Measurements from ENCODE around the gene ELP5. TPM values are rescaled to one million over a fixed set of nuclear protein-coding genes. Genes with fewer than 3 reads are reported as not detected.

The ELP5 gene
- polyA plus RNA-seq, 3 donors, result 36.1 to 49.5 (median 44.1) TPM

DNA sequence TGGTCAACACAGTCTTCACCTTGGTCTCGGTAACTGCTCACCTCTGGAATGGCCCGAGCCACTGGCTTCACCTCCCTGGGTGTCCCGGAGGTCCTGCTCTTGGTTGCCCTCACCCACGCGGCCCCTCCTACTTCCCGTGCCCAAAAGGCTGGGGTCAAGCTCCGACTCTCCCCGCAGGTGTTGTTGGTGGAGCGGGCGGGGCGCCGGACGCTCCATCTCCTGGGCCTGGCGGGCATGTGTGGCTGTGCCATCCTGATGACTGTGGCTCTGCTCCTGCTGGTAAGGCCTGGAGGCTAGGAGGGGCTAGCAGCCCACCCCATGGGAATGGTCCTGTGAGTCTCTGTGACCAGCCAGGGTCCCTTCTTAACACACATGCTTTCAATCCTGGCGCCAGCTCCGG lies 32.9 kb downstream of the ELP5 start:
- Histone ChIP-seq H3K36me3 (replicated peaks in 1 of 2; ENCODE audit: control insufficient read depth in 1 of 2, insufficient read depth in 2 of 2, low read length in 2 of 2) (no peaks in the 10 kb centered on the region), H2AFZ (ENCODE audit: insufficient read depth, low read depth, low read length, poor library complexity, severe bottlenecking) (no peak overlapping the region), H3K27me3 (ENCODE audit: control insufficient read depth in 2 of 2, insufficient read depth in 2 of 2, low read length in 2 of 2) (peaks cover 13 to 56% of the 10 kb centered on the region in 2 donors), H3K9me3 (replicated peaks in 1 of 2; ENCODE audit: control insufficient read depth in 1 of 2, insufficient read depth in 1 of 2, low read length in 2 of 2) (no peaks in the 10 kb centered on the region), H3K4me1 (ENCODE audit: control insufficient read depth in 1 of 2, insufficient read depth in 2 of 2, low read length in 2 of 2) (peaks cover 27 to 28% of the 10 kb centered on the region in 2 donors), H3K4me3 (replicated peaks in 1 of 3; ENCODE audit: low read depth in 2 of 3, low read length in 3 of 3) (no peak overlapping the region), H3K9ac (ENCODE audit: insufficient read depth, low read length, poor library complexity, severe bottlenecking) (no peak overlapping the region), H3K27ac (ENCODE audit: low read depth in 1 of 2, low read length in 2 of 2) (no peak overlapping the region), H3K79me2 (ENCODE audit: insufficient read depth, low read length) (no peaks in the 10 kb centered on the region), H4K20me1 (ENCODE audit: insufficient read depth, low read length) (no peaks in the 10 kb centered on the region), H3K4me2 (replicated peaks; ENCODE audit: extremely low read depth, low read length, poor library complexity, severe bottlenecking) (no peak overlapping the region)
- Mint-ChIP-seq H3K36me3 (peaks cover 0 to 5% of the 10 kb centered on the region in 2 donors), H3K9me3 (peaks cover 0 to 15% (median 2%) of the 10 kb centered on the region in 7 donors), H3K27me3 (ENCODE audit: low read depth in 3 of 3) (peaks cover 60 to 84% (median 69%) of the 10 kb centered on the region in 3 donors), H3K27ac (no peak overlapping the region), H3K4me3 (no peak overlapping the region), H3K4me1 (peaks cover 30% of the 10 kb centered on the region)
- 99% methylated on average over 13 of the region's 16 CpGs for WGBS (ENCODE audit: insufficient coverage)
- intact Hi-C loops (cut with micrococcal nuclease), result loop anchor here in 1 of 2 donors (5.0 kb wide), 1 partner anchor 57 kb away; no protein-coding TSS in a partner anchor
- DNase-seq, result no peak
- TF ChIP-seq, protein P1, sequence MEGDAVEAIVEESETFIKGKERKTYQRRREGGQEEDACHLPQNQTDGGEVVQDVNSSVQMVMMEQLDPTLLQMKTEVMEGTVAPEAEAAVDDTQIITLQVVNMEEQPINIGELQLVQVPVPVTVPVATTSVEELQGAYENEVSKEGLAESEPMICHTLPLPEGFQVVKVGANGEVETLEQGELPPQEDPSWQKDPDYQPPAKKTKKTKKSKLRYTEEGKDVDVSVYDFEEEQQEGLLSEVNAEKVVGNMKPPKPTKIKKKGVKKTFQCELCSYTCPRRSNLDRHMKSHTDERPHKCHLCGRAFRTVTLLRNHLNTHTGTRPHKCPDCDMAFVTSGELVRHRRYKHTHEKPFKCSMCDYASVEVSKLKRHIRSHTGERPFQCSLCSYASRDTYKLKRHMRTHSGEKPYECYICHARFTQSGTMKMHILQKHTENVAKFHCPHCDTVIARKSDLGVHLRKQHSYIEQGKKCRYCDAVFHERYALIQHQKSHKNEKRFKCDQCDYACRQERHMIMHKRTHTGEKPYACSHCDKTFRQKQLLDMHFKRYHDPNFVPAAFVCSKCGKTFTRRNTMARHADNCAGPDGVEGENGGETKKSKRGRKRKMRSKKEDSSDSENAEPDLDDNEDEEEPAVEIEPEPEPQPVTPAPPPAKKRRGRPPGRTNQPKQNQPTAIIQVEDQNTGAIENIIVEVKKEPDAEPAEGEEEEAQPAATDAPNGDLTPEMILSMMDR (IDR thresholded peaks at IDR 0.05), result no peak

DNA sequence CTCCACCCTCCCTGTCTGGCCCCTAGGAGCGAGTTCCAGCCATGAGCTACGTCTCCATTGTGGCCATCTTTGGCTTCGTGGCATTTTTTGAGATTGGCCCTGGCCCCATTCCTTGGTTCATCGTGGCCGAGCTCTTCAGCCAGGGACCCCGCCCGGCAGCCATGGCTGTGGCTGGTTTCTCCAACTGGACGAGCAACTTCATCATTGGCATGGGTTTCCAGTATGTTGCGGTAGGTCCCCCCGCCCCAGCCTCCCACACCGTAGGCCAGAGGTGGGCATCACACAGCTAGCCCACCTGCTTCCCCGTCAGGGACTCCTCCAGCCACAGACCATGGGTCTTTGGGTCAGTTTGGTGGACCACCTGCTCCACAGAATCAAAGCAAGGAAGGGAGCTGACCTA lies 33.7 kb downstream of the ELP5 start:
- peaks cover 0 to 15% (median 2%) of the 10 kb centered on the region in 7 donors for H3K9me3 Mint-ChIP-seq
- Histone ChIP-seq H3K4me1 (ENCODE audit: control insufficient read depth in 1 of 2, insufficient read depth in 2 of 2, low read length in 2 of 2) (peaks cover 21 to 25% of the 10 kb centered on the region in 2 donors), H2AFZ (ENCODE audit: insufficient read depth, low read depth, low read length, poor library complexity, severe bottlenecking) (no peak overlapping the region), H3K4me2 (replicated peaks; ENCODE audit: extremely low read depth, low read length, poor library complexity, severe bottlenecking) (no peak overlapping the region), H3K4me3 (replicated peaks in 1 of 3; ENCODE audit: low read depth in 2 of 3, low read length in 3 of 3) (no peak overlapping the region), H3K36me3 (replicated peaks in 1 of 2; ENCODE audit: control insufficient read depth in 1 of 2, insufficient read depth in 2 of 2, low read length in 2 of 2) (no peaks in the 10 kb centered on the region), H3K9me3 (replicated peaks in 1 of 2; ENCODE audit: control insufficient read depth in 1 of 2, insufficient read depth in 1 of 2, low read length in 2 of 2) (no peaks in the 10 kb centered on the region), H3K27me3 (ENCODE audit: control insufficient read depth in 2 of 2, insufficient read depth in 2 of 2, low read length in 2 of 2) (peaks cover 13 to 52% of the 10 kb centered on the region in 2 donors), H4K20me1 (ENCODE audit: insufficient read depth, low read length) (no peaks in the 10 kb centered on the region), H3K9ac (ENCODE audit: insufficient read depth, low read length, poor library complexity, severe bottlenecking) (no peak overlapping the region), H3K79me2 (ENCODE audit: insufficient read depth, low read length) (no peaks in the 10 kb centered on the region), H3K27ac (ENCODE audit: low read depth in 1 of 2, low read length in 2 of 2) (no peak overlapping the region)
- H3K27ac Mint-ChIP-seq, result no peak overlapping the region
- intact Hi-C loops (cut with micrococcal nuclease), result no loop called here
- H3K27me3 Mint-ChIP-seq (ENCODE audit: low read depth in 3 of 3), result peaks cover 64 to 83% (median 68%) of the 10 kb centered on the region in 3 donors
- TF ChIP-seq, protein P1 (IDR thresholded peaks at IDR 0.05), result no peak
- over 99% methylated on average over 10 of the region's 12 CpGs for WGBS (ENCODE audit: insufficient coverage)
- peak overlapping the region in 1 of 2 donors; percentile 5 for H3K4me3 Mint-ChIP-seq
- H3K4me1 Mint-ChIP-seq, result peaks cover 26% of the 10 kb centered on the region
- DNase-seq, result no peak
- H3K36me3 Mint-ChIP-seq, result peaks cover 0 to 5% of the 10 kb centered on the region in 2 donors
